Measurements from ENCODE around the gene ATP1B3. TPM values are rescaled to one million over a fixed set of nuclear protein-coding genes. Genes with fewer than 3 reads are reported as not detected.

Gene ATP1B3
- total and polyA plus RNA-seq, 9 of the 15 experiments (the other 6 are each of a cell fraction or from before 2014, with no cell fraction given) = 48.3 to 202 (median 123) TPM

DNA sequence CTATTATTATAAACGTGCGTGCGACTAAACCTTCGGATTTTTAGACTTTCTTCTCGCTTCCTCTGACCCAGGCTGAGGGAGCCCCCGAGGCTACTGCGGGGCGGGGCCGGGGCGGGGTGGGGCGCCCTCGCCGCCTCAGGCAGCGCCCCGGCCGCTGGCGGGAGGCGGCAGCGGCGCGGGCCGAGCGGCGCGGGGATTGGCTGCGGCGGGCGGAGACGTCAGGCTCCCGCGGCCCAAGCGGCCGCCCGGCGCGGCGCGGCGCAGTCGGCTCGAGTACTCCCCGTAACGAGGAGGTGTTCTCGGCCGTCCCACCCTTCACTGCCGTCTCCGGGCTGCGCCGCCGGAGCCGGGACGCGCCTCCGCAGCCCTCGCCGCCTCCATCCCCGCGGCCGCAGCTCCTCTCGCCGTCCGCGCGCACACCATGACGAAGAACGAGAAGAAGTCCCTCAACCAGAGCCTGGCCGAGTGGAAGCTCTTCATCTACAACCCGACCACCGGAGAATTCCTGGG lies at the start of gene ATP1B3 (continued):
- TF ChIP-seq, protein P1, sequence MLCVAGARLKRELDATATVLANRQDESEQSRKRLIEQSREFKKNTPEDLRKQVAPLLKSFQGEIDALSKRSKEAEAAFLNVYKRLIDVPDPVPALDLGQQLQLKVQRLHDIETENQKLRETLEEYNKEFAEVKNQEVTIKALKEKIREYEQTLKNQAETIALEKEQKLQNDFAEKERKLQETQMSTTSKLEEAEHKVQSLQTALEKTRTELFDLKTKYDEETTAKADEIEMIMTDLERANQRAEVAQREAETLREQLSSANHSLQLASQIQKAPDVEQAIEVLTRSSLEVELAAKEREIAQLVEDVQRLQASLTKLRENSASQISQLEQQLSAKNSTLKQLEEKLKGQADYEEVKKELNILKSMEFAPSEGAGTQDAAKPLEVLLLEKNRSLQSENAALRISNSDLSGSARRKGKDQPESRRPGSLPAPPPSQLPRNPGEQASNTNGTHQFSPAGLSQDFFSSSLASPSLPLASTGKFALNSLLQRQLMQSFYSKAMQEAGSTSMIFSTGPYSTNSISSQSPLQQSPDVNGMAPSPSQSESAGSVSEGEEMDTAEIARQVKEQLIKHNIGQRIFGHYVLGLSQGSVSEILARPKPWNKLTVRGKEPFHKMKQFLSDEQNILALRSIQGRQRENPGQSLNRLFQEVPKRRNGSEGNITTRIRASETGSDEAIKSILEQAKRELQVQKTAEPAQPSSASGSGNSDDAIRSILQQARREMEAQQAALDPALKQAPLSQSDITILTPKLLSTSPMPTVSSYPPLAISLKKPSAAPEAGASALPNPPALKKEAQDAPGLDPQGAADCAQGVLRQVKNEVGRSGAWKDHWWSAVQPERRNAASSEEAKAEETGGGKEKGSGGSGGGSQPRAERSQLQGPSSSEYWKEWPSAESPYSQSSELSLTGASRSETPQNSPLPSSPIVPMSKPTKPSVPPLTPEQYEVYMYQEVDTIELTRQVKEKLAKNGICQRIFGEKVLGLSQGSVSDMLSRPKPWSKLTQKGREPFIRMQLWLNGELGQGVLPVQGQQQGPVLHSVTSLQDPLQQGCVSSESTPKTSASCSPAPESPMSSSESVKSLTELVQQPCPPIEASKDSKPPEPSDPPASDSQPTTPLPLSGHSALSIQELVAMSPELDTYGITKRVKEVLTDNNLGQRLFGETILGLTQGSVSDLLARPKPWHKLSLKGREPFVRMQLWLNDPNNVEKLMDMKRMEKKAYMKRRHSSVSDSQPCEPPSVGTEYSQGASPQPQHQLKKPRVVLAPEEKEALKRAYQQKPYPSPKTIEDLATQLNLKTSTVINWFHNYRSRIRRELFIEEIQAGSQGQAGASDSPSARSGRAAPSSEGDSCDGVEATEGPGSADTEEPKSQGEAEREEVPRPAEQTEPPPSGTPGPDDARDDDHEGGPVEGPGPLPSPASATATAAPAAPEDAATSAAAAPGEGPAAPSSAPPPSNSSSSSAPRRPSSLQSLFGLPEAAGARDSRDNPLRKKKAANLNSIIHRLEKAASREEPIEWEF (CRISPR knock-in tag; IDR thresholded peaks at IDR 0.05) = no peak
- TF ChIP-seq, protein P2, sequence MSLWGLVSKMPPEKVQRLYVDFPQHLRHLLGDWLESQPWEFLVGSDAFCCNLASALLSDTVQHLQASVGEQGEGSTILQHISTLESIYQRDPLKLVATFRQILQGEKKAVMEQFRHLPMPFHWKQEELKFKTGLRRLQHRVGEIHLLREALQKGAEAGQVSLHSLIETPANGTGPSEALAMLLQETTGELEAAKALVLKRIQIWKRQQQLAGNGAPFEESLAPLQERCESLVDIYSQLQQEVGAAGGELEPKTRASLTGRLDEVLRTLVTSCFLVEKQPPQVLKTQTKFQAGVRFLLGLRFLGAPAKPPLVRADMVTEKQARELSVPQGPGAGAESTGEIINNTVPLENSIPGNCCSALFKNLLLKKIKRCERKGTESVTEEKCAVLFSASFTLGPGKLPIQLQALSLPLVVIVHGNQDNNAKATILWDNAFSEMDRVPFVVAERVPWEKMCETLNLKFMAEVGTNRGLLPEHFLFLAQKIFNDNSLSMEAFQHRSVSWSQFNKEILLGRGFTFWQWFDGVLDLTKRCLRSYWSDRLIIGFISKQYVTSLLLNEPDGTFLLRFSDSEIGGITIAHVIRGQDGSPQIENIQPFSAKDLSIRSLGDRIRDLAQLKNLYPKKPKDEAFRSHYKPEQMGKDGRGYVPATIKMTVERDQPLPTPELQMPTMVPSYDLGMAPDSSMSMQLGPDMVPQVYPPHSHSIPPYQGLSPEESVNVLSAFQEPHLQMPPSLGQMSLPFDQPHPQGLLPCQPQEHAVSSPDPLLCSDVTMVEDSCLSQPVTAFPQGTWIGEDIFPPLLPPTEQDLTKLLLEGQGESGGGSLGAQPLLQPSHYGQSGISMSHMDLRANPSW (CRISPR knock-in tag; IDR thresholded peaks at IDR 0.05) = no peak
- TF ChIP-seq RBM34 (IDR thresholded peaks at IDR 0.05; ENCODE audit: borderline replicate concordance, insufficient read depth, low read length) (no peak), DPF2 (IDR thresholded peaks at IDR 0.05) (no peak), GABPA (tag; conservative IDR thresholded peaks at IDR 0.05; ENCODE audit: low read depth) (no peak), ZNF197 (CRISPR knock-in tag; IDR thresholded peaks at IDR 0.05; ENCODE audit: low read depth) (no peak), TBP (optimal IDR thresholded peaks at IDR 0.05; ENCODE audit: low read depth, low read length) (peak; percentile 95), PRMT5 (CRISPR knock-in tag; IDR thresholded peaks at IDR 0.05) (no peak), HMG20A (CRISPR knock-in tag; conservative IDR thresholded peaks at IDR 0.05) (no peak), TCFL5 (CRISPR knock-in tag; conservative IDR thresholded peaks at IDR 0.05) (no peak), ZNF239 (CRISPR knock-in tag; IDR thresholded peaks at IDR 0.05) (no peak), NFXL1 (CRISPR knock-in tag; IDR thresholded peaks at IDR 0.05) (no peak), HNRNPH1 (optimal IDR thresholded peaks at IDR 0.05; ENCODE audit: low read depth, low read length) (no peak), MBD2 (IDR thresholded peaks at IDR 0.05; ENCODE audit: borderline replicate concordance, low read depth) (no peak)
- TF ChIP-seq, protein P3, sequence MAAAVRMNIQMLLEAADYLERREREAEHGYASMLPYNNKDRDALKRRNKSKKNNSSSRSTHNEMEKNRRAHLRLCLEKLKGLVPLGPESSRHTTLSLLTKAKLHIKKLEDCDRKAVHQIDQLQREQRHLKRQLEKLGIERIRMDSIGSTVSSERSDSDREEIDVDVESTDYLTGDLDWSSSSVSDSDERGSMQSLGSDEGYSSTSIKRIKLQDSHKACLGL (CRISPR knock-in tag; IDR thresholded peaks at IDR 0.05; ENCODE audit: borderline replicate concordance, poor library complexity, severe bottlenecking) = no peak
- TF ChIP-seq, protein P4, sequence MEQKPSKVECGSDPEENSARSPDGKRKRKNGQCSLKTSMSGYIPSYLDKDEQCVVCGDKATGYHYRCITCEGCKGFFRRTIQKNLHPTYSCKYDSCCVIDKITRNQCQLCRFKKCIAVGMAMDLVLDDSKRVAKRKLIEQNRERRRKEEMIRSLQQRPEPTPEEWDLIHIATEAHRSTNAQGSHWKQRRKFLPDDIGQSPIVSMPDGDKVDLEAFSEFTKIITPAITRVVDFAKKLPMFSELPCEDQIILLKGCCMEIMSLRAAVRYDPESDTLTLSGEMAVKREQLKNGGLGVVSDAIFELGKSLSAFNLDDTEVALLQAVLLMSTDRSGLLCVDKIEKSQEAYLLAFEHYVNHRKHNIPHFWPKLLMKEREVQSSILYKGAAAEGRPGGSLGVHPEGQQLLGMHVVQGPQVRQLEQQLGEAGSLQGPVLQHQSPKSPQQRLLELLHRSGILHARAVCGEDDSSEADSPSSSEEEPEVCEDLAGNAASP (IDR thresholded peaks at IDR 0.05) = no peak
